HepG2 (cell line): ENCODE measurements around the gene DAAM1. TPM values are rescaled to one million over a fixed set of nuclear protein-coding genes. Genes with fewer than 3 reads are reported as not detected.

ENCODE experiments used
- ATAC-seq: fragments of 200-7000 bp; cut with Tn5 transposase; 3 replicates; pipeline ENCODE4 v1.9.1; 2020; ENCODE audit warnings: mild to moderate bottlenecking, moderate library complexity
- BruUV-seq: library from RNA; stranded (reverse); fragments of 400-500 nt; replicated peaks from 2 replicates; lab custom pipeline; 2021; lab: Mats Ljungman, UMichigan
- CTCF ChIA-PET: fragments of 300-600 bp; formaldehyde crosslinking; extraction: SDS; loops from one replicate; lab custom pipeline; 2021; ENCODE audit warnings: low total read pairs, inconsistent platforms, low intra/inter-chr PET ratio; lab: Yijun Ruan, JAX
- POLR2A ChIA-PET: fragments of 350-600 bp; sonication (Branson Sonifier 250); formaldehyde crosslinking; loops from one replicate; lab custom pipeline; 2020; ENCODE audit warnings: antibody characterized with exemption, inconsistent platforms; lab: Yijun Ruan, JAX
- DNase-seq: peaks from one replicate; pipeline ENCODE4 v3.0.0-alpha.2; 2015; ENCODE audit warnings: low spot score
- FAIRE-seq: peaks from 3 replicates; lab custom pipeline; 2011; peaks lifted over from hg19 to GRCh38; lab: Jason Lieb, UNC
- H2AFZ ChIP-seq: one replicate; pipeline ENCODE4 v1.6.1; 2011; ENCODE audit warnings: low read length, inconsistent platforms
- H3K27ac ChIP-seq: fragments of 300-600 bp; 3 replicates; pipeline ENCODE4 v1.8.0; 2011; ENCODE audit warnings: mixed run types, mild to moderate bottlenecking, mixed read lengths, low read length, inconsistent platforms; ENCODE audit not compliant: insufficient read depth; ENCODE audit errors: extremely low read length
- H3K27me3 ChIP-seq, 2 experiments: fragments of 200-600 bp in 1 of 2; 2 replicates in 1 of 2; 3 replicates in 1 of 2; pipeline versions ENCODE4 v1.6.0 to v1.8.0; 2011; ENCODE audit warnings: low read length in 2 of 2, mild to moderate bottlenecking in 2 of 2, moderate library complexity in 2 of 2, inconsistent platforms in 1 of 2; ENCODE audit not compliant: insufficient read depth in 2 of 2, control insufficient read depth in 1 of 2
- H3K36me3 ChIP-seq, 2 experiments: fragments of 200-600 bp in 1 of 2; replicated peaks in 1 of 2; 2 replicates in 1 of 2; 3 replicates in 1 of 2; pipeline versions ENCODE4 v1.5.1 to v1.8.0; 2011; ENCODE audit warnings: low read length in 2 of 2, inconsistent platforms in 1 of 2; ENCODE audit not compliant: insufficient read depth in 2 of 2, control insufficient read depth in 1 of 2
- H3K4me1 ChIP-seq: 2 replicates; pipeline ENCODE4 v1.5.1; 2012; ENCODE audit warnings: low read length, inconsistent platforms; ENCODE audit not compliant: insufficient read depth
- H3K4me2 ChIP-seq: 2 replicates; pipeline ENCODE4 v1.6.0; 2011; ENCODE audit warnings: low read depth, low read length, inconsistent platforms
- H3K4me3 ChIP-seq, 3 experiments: fragments of 200-600 bp in 1 of 3; sonication (generic), shearing (Covaris generic) in 1 of 3; replicated peaks in 1 of 3; 2 replicates each; pipeline ENCODE4 v1.5.1; 2011 to 2016; ENCODE audit warnings: low read length in 3 of 3, inconsistent platforms in 2 of 3, low read depth in 2 of 3, mild to moderate bottlenecking in 2 of 3, control low read depth in 1 of 3, mixed read lengths in 1 of 3; ENCODE audit not compliant: insufficient read depth in 1 of 3
- H3K79me2 ChIP-seq: one replicate; pipeline ENCODE4 v1.6.1; 2011; ENCODE audit warnings: low read length, inconsistent platforms; ENCODE audit not compliant: insufficient read depth
- H3K9ac ChIP-seq: 2 replicates; pipeline ENCODE4 v1.6.0; 2011; ENCODE audit warnings: mild to moderate bottlenecking, low read depth, low read length, inconsistent platforms; ENCODE audit not compliant: insufficient read depth
- H3K9me3 ChIP-seq: 2 replicates; pipeline ENCODE4 v1.5.1; 2012; ENCODE audit warnings: mild to moderate bottlenecking, low read length
- H4K20me1 ChIP-seq: 2 replicates; pipeline ENCODE4 v1.6.0; 2011; ENCODE audit warnings: inconsistent platforms, mild to moderate bottlenecking, low read length, moderate library complexity; ENCODE audit not compliant: insufficient read depth
- ATRX ChIP-seq: sonication (generic); formaldehyde crosslinking; IDR thresholded peaks from 2 replicates; pipeline ENCODE4 v1.4.0; 2020; ENCODE audit warnings: missing genetic modification reagents, borderline replicate concordance
- BHLHE40 ChIP-seq: IDR thresholded peaks from 2 replicates; pipeline ENCODE4 v1.6.1; 2011; ENCODE audit warnings: low read length, improper control_type of control experiment
- CEBPZ ChIP-seq: IDR thresholded peaks from 2 replicates; pipeline ENCODE4 v1.6.1; 2012; ENCODE audit warnings: low read length, improper control_type of control experiment
- DNMT1 ChIP-seq: sonication (generic); formaldehyde crosslinking; IDR thresholded peaks from 2 replicates; pipeline ENCODE4 v1.5.1; 2020; ENCODE audit warnings: mild to moderate bottlenecking, missing genetic modification reagents
- FOXK1 ChIP-seq: sonication (generic); formaldehyde crosslinking; IDR thresholded peaks from 2 replicates; pipeline ENCODE4 v1.4.0; 2020; ENCODE audit warnings: low read depth, missing genetic modification reagents, borderline replicate concordance
- MAF1 ChIP-seq: sonication (generic); formaldehyde crosslinking; IDR thresholded peaks from 2 replicates; pipeline ENCODE4 v1.5.0; 2020; ENCODE audit warnings: missing genetic modification reagents, borderline replicate concordance
- ZBTB10 ChIP-seq: sonication (generic); formaldehyde crosslinking; IDR thresholded peaks from 2 replicates; pipeline ENCODE4 v1.4.0; 2020; ENCODE audit warnings: missing genetic modification reagents, borderline replicate concordance
- ZNF780A ChIP-seq: sonication (generic); formaldehyde crosslinking; IDR thresholded peaks from 2 replicates; pipeline ENCODE4 v1.8.0; 2022; ENCODE audit warnings: mild to moderate bottlenecking, missing genetic modification reagents, moderate library complexity
- WGBS: methylation state at CpG from one replicate; pipeline ENCODE4 v1.1.6; 2017; ENCODE audit warnings: low lambda C conversion rate; 5-methylcytosine and 5-hydroxymethylcytosine counted together
- in situ Hi-C: cut with HindIII; loops from 2 replicates; pipeline ENCODE4 v1.10.0; 2017; ENCODE audit warnings: low pct_unique_long_range_greater_than_20kb; ENCODE audit not compliant: extremely low pct_ligation_motif_present
- intact Hi-C: fragments of 100-400 bp; cut with micrococcal nuclease; formaldehyde crosslinking; loops from one replicate; pipeline ENCODE4 v1.10.0; 2022; ENCODE audit not compliant: unreplicated experiment
- polyA plus RNA-seq, 8 experiments: library from polyadenylated mRNA; depleted of rRNA in 3 of 8; stranded (reverse) in 7 of 8; unstranded in 1 of 8; fragments of >200 nt; fragmentation: Illumina TruSeq in 4 of 8; extraction: Trizol in 4 of 8; gene quantifications; 2 replicates each; pipeline versions ENCODE4 v1.2.1 to v1.2.3, GENCODE V29; 2011 to 2016; ENCODE audit warnings: low read depth in 4 of 8, missing spikeins in 1 of 8, mixed read lengths in 1 of 8; ENCODE audit not compliant: insufficient read depth in 1 of 8
- total RNA-seq, 5 experiments: library from RNA; depleted of rRNA; stranded (reverse); fragments of >200 nt; fragmentation: Illumina TruSeq; extraction: Trizol; gene quantifications; 2 replicates each; pipeline ENCODE4 v1.2.3, GENCODE V29; 2016; ENCODE audit warnings: low read depth in 1 of 5

DAAM1 gene
- total and polyA plus RNA-seq, 2 of the 13 experiments (the other 11 are each of a cell fraction or from before 2014, with no cell fraction given), result 10.9 to 24.5 TPM

GRCh38 chr14:59217011-59217410 lies 28.5 kb downstream of the DAAM1 start:
- Histone ChIP-seq H3K9me3 (no peaks in the 10 kb centered on the region), H3K27me3 (no peaks in the 10 kb centered on the region), H3K4me1 (peaks cover 65% of the 10 kb centered on the region), H3K79me2 (peaks cover 72% of the 10 kb centered on the region), H4K20me1 (no peaks in the 10 kb centered on the region; the same call in 1 of the 2 replicates), H3K27ac (no peak overlapping the region), H3K9ac (no peak overlapping the region), H2AFZ (no peak overlapping the region), H3K36me3 (no peaks in the 10 kb centered on the region), H3K4me3 (no peak overlapping the region), H3K4me2 (no peak overlapping the region)
- in situ Hi-C loops (no loop called here), intact Hi-C loops (loop anchor here (5.0 kb wide), 1 partner anchor 35 kb away; no protein-coding TSS in a partner anchor)
- no peak for ATAC-seq
- CTCF ChIA-PET, result no interaction called here
- WGBS, result 94% methylated on average over 1 of the region's 1 CpG
- DNase-seq, result no peak
- no peak for TF ChIP-seq BHLHE40
- no peak for TF ChIP-seq ZBTB10 (CRISPR knock-in tag)
- TF ChIP-seq DNMT1 (CRISPR knock-in tag), result no peak
- no peak for TF ChIP-seq CEBPZ
- no peak for TF ChIP-seq MAF1 (CRISPR knock-in tag)
- no peak for TF ChIP-seq ATRX (CRISPR knock-in tag)
- TF ChIP-seq ZNF780A (CRISPR knock-in tag), result no peak
- no peak for TF ChIP-seq FOXK1 (CRISPR knock-in tag)
- no peak for FAIRE-seq
- POLR2A ChIA-PET, result no interaction called here
- no TSS peak for BruUV-seq
